GM20000 (cell line): ENCODE measurements around the gene CYP4F8.
A peak's percentile ranks its signal among the peaks of the same experiment; 100 is the strongest.

Source experiments
- DNase-seq: peaks from one replicate; pipeline ENCODE4 v3.0.0; 2012; ENCODE audit warnings: low spot score
- CTCF ChIP-seq: IDR thresholded peaks from 2 replicates; pipeline ENCODE4 v1.5.1; 2012; ENCODE audit warnings: mild to moderate bottlenecking, control low read depth; ENCODE audit errors: extremely low read depth, missing control alignments

The CYP4F8 gene

GRCh38 chr19:15621801-15622200 lies 6.8 kb downstream of the CYP4F8 start:
- no peak for DNase-seq
- TF ChIP-seq CTCF: no peak

- TF ChIP-seq CTCF: no peak
- DNase-seq: no peak
Observed at GRCh38 chr19:15622991-15623390, 8.0 kb downstream of the CYP4F8 start.

- no peak for TF ChIP-seq CTCF
- no peak for DNase-seq
Observed at GRCh38 chr19:15623711-15624318, 8.8 kb downstream of the CYP4F8 start.

- DNase-seq: no peak
- TF ChIP-seq CTCF: no peak
Observed at GRCh38 chr19:15628236-15629002, 13.4 kb downstream of the CYP4F8 start.

- peak; percentile 86 for DNase-seq
- peak; percentile 77 for TF ChIP-seq CTCF
Observed at GRCh38 chr19:15629003-15629880, 14.2 kb downstream of the CYP4F8 start.

- DNase-seq: no peak
- no peak for TF ChIP-seq CTCF
Observed at GRCh38 chr19:15631817-15632216, 16.8 kb downstream of the CYP4F8 start.
